22Rv1 (cell line): ENCODE measurements around the gene RAMP1.

Experiments used
- H3K27ac ChIP-seq: fragments of 450-650 bp; 2 replicates; pipeline ENCODE4 v1.5.1; 2017
- ZFX ChIP-seq: fragments of 450-650 bp; IDR thresholded peaks from 2 replicates; pipeline ENCODE4 v1.6.1; 2017; ENCODE audit warnings: antibody characterized with exemption, borderline replicate concordance
- TF ChIP-seq, protein P1 (sequence below): fragments of 450-650 bp; IDR thresholded peaks from 2 replicates; pipeline ENCODE4 v1.5.1; 2017; ENCODE audit warnings: mild to moderate bottlenecking

RAMP1 gene

DNA sequence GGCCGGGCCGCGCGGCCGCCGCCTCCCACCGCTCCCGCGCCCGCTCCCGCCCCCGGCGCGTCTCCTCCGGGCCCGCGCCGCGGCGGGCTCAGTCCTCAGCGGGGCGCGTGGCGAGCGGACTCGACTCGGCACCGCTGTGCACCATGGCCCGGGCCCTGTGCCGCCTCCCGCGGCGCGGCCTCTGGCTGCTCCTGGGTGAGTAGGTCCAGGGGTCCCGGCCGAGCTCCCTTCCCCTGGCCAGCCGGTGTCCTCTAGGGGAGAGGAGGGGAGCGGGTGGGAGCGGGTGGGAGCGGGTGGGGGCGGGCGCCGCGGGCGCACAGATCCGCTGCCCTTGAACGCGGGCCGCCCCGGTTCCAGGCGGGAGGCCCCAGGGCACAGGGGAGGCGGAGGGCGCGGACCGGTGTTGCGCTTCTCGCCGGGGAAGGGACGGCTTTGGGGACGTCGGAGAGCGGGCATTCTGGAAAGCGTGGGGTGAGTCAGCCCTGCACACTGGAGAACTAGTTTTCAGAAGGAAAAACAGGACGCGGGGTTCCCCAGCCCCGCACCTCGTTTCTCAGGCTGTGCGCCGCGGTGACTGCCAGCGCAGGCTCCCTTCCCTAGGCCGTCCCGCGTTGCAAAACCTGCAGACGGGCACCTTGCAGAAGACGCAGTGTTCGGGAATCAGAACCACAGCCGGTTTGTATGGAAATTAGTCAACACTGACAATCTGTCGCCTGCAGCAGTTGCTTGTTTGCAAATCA lies at the start of gene RAMP1:
TSS of gene RAMP1 (plus strand) at position 91 of the 740 bp plus-strand sequence. CDS start at position 144, 53 bp downstream.
- TF ChIP-seq ZFX, result no peak
- TF ChIP-seq, protein P1, sequence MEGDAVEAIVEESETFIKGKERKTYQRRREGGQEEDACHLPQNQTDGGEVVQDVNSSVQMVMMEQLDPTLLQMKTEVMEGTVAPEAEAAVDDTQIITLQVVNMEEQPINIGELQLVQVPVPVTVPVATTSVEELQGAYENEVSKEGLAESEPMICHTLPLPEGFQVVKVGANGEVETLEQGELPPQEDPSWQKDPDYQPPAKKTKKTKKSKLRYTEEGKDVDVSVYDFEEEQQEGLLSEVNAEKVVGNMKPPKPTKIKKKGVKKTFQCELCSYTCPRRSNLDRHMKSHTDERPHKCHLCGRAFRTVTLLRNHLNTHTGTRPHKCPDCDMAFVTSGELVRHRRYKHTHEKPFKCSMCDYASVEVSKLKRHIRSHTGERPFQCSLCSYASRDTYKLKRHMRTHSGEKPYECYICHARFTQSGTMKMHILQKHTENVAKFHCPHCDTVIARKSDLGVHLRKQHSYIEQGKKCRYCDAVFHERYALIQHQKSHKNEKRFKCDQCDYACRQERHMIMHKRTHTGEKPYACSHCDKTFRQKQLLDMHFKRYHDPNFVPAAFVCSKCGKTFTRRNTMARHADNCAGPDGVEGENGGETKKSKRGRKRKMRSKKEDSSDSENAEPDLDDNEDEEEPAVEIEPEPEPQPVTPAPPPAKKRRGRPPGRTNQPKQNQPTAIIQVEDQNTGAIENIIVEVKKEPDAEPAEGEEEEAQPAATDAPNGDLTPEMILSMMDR, result no peak
- H3K27ac ChIP-seq, result peak within 1 kb of the TSS; percentile 100

DNA sequence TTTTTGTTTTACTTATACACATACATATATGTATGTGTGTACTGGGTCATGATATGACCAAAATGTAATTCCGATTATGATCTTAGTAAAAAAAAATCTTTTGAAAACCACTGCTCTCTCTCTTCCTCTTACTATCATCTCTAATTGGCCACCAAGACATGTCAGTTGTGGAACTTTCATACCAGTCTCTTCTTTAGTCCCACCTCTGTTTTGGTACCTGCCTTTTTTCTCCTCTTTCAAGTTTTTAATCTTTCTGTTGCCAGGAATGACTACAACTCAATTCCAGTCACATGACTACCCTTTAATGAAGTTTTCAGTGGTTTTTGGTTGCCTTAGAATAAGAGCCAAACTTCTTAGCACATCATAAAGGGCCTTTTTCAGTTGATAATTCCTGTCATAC lies 43.8 kb upstream of the RAMP1 start:
- TF ChIP-seq, protein P1, result no peak
- no peak for TF ChIP-seq ZFX

DNA sequence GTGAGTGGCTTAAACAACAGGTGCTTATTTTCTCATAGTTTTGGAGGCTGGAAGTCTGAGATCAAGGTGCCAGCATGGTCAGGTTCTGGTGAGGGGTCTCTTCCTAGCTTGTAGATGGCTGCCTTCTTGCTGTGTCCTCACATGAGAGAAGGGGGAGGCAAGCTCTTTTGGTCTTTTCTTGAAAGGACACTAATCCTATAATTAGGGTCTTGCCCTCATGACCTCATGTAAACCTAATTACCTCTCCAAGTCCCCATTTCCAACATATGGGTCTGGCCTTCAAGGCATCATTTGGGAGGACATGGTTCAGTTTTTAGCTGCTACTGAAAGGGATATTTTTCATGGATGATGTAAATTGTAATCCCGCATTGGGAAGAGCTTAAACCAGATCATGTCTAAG lies 42.9 kb upstream of the RAMP1 start:
- no peak for TF ChIP-seq ZFX
- TF ChIP-seq, protein P1, result no peak

More for the DNA sequence above, 43.8 kb upstream of the RAMP1 start:
- no peak overlapping the region for H3K27ac ChIP-seq

DNA sequence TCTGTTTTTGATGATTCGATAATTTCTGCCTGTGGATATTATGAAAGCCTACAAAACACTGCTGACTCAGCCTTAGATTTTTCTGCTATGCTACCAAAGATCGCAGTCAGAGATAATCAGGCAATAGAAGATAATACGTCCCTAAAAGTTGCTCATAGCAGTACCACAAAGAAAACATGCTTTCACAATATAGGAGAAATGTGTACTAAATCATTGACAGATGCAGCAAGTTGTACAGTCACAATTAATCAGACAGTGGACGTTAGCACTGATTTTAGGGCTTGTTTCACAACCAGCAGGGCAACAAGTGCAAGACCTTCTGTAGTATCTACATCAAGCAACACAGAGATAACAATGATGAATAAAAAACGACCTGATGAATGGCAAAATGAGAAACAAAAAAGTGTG lies 41.4 kb upstream of the RAMP1 start:
- no peak for TF ChIP-seq ZFX
- TF ChIP-seq, protein P1, result no peak
- H3K27ac ChIP-seq, result no peak overlapping the region

More for the DNA sequence above, 42.9 kb upstream of the RAMP1 start:
- H3K27ac ChIP-seq, result no peak overlapping the region

DNA sequence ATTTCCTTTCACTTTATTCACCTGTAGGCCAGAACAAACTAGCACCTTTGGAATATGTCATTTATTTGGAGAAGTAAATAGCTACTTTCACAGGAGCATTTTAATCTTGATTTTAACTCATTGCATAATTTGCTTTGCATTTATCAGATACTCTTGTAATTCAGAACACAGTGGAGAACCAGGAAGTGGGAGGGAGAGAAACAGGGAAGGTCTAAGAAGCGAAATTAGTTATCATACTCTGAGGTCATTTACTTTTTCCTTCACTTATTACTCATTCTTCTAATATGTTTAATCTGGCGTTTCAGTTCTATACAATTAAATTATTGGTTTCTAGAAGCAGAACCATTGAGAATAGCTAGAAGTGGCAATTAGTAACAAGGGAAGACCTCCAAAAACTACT lies 40.2 kb upstream of the RAMP1 start:
- H3K27ac ChIP-seq, result no peak overlapping the region
- TF ChIP-seq, protein P1, result no peak
- no peak for TF ChIP-seq ZFX

DNA sequence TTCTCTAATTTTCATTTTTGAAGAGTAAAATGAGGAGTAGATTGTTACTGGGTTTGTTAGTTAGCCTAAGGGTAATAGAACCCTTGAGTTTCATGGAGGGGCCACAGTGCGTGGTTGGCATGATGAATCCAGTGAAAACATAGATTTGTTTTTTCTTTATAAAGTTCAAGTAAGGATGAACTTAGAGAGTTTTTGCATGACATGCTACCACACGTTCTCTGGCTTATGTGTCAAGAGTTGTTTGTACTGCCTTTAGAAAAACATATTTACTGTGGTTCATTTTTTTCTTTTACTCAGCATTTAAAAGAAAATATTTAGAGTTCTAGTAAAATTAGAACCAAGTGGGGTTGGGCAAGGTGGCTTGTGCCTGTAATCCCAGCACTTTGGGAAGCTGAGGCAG lies 39.0 kb upstream of the RAMP1 start:
- H3K27ac ChIP-seq, result no peak overlapping the region

DNA sequence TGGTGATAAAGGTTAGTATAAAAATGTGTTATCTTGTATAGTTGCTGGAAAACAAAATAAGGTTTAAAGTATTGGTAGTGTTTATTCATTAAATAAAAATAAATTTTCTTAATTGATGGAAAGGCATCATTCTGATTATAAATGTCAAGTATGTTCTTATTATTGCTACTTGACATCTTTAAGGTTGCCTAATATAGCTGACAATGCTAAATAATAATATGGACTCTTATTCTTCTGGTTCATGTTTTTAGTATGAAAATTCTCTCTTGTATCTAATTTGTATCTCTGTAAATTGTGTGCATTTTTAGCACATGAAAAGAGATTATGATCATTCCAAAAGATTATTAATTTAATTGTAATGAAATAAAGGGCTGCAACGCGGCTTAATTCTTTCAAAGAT lies 35.9 kb upstream of the RAMP1 start:
- no peak for TF ChIP-seq ZFX
- TF ChIP-seq, protein P1, result no peak
- H3K27ac ChIP-seq, result no peak overlapping the region

More for the DNA sequence above, 39.0 kb upstream of the RAMP1 start:
- no peak for TF ChIP-seq ZFX
- TF ChIP-seq, protein P1, result no peak
